ENCODE results near the gene BBLN. TPM values are rescaled to one million over a fixed set of nuclear protein-coding genes. Genes with fewer than 3 reads are reported as not detected.
"Not testable (repeated sequence)": the region's sequence is repeated elsewhere in the genome, so short reads cannot be mapped to it uniquely, and the experiment has no call there.

BBLN gene, protein sequence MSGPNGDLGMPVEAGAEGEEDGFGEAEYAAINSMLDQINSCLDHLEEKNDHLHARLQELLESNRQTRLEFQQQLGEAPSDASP
- 100 to 1,000 TPM; 202 to 310 (median 243) TPM for total RNA-seq

DNA sequence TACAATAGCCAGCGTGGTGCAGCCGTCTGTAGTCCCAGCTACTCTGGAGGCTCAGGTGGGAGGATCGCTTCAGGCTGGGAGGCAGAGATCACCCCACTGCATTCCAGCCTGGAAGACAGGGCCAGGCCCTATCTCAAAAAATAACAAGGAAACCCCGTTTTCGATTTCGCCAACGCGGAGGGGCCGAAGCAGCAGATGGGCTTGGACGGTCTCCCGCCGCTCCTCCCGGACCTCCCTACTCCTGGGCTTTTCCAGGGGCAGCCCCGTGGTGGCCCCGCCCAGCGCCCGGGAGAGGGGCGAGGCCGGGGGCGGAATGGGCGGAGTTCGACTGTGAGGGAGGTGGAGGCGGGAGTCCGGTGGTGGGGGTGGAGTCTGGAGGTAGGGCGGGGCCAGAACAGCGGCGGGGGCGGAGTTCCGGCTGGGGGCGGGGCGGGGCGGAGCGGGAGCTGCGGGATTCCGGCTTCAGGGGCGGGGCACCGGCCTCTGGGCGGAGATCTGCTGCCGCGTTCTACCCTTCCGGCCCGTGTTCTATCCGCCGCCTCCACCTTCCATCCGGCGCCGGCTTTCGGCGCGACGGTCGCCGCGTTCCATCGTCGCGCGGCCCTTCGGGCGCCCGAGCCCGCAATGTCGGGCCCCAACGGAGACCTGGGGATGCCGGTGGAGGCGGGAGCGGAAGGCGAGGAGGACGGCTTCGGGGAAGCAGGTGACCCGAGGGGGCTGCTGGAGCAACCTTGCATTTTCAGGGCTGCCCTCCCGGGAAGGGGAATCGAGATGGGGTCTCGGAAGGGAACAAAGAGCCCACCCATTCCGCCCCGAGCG lies at the start of gene BBLN:
TSS of gene BBLN (plus strand) at position 482 of the 819 bp plus-strand sequence. CDS start at position 625, 143 bp downstream.
- TF ChIP-seq, protein P1, sequence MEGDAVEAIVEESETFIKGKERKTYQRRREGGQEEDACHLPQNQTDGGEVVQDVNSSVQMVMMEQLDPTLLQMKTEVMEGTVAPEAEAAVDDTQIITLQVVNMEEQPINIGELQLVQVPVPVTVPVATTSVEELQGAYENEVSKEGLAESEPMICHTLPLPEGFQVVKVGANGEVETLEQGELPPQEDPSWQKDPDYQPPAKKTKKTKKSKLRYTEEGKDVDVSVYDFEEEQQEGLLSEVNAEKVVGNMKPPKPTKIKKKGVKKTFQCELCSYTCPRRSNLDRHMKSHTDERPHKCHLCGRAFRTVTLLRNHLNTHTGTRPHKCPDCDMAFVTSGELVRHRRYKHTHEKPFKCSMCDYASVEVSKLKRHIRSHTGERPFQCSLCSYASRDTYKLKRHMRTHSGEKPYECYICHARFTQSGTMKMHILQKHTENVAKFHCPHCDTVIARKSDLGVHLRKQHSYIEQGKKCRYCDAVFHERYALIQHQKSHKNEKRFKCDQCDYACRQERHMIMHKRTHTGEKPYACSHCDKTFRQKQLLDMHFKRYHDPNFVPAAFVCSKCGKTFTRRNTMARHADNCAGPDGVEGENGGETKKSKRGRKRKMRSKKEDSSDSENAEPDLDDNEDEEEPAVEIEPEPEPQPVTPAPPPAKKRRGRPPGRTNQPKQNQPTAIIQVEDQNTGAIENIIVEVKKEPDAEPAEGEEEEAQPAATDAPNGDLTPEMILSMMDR (IDR thresholded peaks at IDR 0.05), result no peak
- peak in 1 of 2 donors; percentile 62 for TF ChIP-seq EP300 (IDR thresholded peaks at IDR 0.05)
- peak in 1 of 2 donors; percentile 44 for TF ChIP-seq POLR2A (IDR thresholded peaks at IDR 0.05)
- peak within 1 kb of the TSS; percentile 38 to 90 (median 82) for H3K27ac ChIP-seq
- peaks cover 0 to 31% (median 9%) of the 10 kb centered on the region in 3 donors for H3K36me3 ChIP-seq
- no peaks in the 10 kb centered on the region for H3K9me3 ChIP-seq
- H3K4me1 ChIP-seq, result peaks cover 0 to 28% (median 5%) of the 10 kb centered on the region in 4 donors
- no peaks in the 10 kb centered on the region for H3K27me3 ChIP-seq
- peak within 1 kb of the TSS; percentile 57 to 86 (median 77) for H3K4me3 ChIP-seq
- DNase-seq (ENCODE audit: low spot score in 2 of 2), result peak; percentile 90 to 91
- WGBS, 2 donors, result 1% methylated on average over 36 to 68 of the region's 77 CpGs

DNA sequence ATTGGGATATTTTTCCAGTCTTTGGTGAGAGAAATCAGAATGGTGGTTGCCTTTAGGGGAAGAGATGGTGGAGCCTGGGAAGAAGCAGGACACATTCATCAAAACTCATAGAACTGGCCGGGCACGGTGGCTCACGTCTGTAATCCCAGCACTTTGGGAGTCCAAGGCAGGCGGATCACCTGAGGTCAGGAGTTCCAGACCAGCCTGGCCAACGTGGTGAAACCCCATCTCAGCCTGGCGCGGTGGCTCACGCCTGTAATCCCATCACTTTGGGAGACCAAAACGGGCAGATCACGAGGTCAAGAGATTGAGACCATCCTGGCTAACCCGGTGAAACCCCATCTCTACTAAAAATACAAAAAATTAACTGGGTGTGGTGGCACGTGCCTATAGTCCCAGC lies 48.3 kb upstream of the BBLN start:
- not testable (repeated sequence) for H3K27me3 ChIP-seq; DNase-seq (ENCODE audit: low spot score in 2 of 2); H3K4me3 ChIP-seq; H3K27ac ChIP-seq; H3K9me3 ChIP-seq
- 80 to 88% methylated on average over 12 of the region's 12 CpGs for WGBS, 2 donors
- Histone ChIP-seq H3K4me1 (peaks cover 0 to 26% (median 2%) of the 10 kb centered on the region in 4 donors), H3K36me3 (peaks cover 0 to 64% (median 3%) of the 10 kb centered on the region in 3 donors)

DNA sequence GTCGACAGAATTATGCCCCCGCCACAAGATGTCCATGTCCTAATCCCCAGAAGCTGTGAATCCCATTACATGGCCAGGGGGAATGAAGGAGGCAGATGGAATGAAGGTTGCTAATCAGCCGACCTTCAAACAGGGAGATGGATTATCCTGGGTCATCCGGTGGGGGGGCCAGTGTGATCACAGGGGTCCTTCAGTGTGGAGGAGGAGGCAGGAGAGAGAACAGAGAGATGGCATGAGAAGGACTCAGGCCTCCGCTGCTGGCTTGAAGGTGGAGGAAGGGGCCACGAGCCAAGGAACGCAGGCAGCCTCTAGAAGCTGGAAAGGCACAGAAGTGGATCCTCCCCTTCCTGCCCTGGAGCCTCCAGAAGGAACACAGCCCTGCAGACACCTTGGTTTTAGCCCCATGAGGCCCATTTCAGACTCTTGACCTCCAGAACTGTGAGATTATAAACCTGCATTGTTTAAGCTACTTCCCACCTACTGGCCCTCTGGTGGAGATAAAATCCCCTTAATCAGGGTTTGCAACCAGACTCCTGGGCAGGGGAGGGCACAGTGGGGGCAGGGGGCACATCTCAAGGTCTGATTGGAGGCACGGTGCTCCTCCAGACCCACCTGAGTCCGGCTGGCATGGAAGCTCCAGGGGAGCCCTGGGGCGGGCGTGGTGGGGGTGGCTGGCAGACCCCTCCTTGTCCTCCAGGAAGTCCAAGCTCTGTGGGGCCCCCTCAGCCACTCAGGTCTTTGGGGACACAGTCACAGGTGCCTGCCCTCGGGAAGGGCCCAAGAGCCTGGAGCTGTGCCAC lies 46.3 kb upstream of the BBLN start:
- Histone ChIP-seq H3K9me3 (no peaks in the 10 kb centered on the region), H3K27ac (peak overlapping the region in 1 of 4 donors; percentile 79), H3K36me3 (peaks cover 0 to 44% (median 0%) of the 10 kb centered on the region in 3 donors), H3K4me1 (peaks cover 0 to 18% (median 6%) of the 10 kb centered on the region in 4 donors), H3K4me3 (no peak overlapping the region), H3K27me3 (no peaks in the 10 kb centered on the region)
- WGBS, 2 donors, result 93 to 94% methylated on average over 8 of the region's 12 CpGs
- TF ChIP-seq EP300 (IDR thresholded peaks at IDR 0.05) (no peak), POLR2A (IDR thresholded peaks at IDR 0.05) (no peak)
- TF ChIP-seq, protein P1 (IDR thresholded peaks at IDR 0.05), result no peak
- DNase-seq (ENCODE audit: low spot score in 2 of 2), result no peak

DNA sequence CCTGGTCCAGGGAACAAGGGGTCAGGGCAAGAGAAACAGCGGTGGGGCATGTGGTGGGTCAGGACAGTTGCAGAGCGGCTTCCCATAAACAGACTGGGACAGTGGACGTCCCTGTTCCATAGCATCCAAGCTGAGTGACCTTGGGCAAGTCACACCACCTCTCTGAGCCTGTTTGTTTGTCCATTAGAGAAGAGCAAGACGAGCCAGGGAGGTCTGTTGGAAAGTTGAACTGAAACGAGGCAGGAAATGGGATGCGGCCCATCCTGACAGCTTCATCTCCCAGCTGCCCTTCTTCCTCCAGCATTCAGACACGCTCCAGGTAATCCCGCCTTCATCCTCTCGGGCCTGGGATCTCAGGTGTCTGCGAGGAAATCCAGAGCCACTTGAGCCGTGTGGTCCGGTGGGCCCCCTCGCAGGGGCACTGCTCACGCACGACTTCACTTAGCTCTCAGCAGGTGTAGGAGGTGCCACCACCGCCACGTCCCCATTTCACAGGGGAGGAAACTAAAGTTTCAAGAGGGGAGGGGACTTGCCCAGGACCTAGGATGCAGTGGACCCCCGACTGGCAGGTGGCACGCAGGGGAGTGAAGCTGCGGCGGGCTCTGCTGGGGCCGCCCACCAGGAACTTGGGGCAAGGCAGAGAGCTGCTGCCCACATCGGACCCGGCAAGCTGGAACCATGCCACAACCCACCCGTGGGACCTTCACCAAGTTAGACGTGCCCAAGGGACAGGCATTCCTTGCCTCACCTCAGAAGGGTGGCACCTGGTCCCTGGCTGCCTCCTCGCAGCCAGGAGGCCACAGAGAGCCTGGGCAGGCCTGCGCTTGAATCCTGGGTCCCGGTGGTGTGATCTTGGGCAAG lies 45.5 kb upstream of the BBLN start:
- Histone ChIP-seq H3K4me3 (no peak overlapping the region), H3K27ac (peak overlapping the region in 1 of 4 donors; percentile 79), H3K36me3 (peaks cover 0 to 37% (median 0%) of the 10 kb centered on the region in 3 donors), H3K4me1 (peaks cover 0 to 11% (median 5%) of the 10 kb centered on the region in 4 donors), H3K27me3 (no peaks in the 10 kb centered on the region), H3K9me3 (no peaks in the 10 kb centered on the region)
- DNase-seq (ENCODE audit: low spot score in 2 of 2), result no peak
- TF ChIP-seq EP300 (IDR thresholded peaks at IDR 0.05) (no peak), POLR2A (IDR thresholded peaks at IDR 0.05) (no peak)
- TF ChIP-seq, protein P1 (IDR thresholded peaks at IDR 0.05), result no peak
- WGBS, 2 donors, result 83 to 84% methylated on average over 24 to 29 of the region's 29 CpGs
